NCI-H526 treated with DMSO at 0.1 percent for 48 hours (cell line): ENCODE data around the gene TEX26.

Source experiments
- DNase-seq: peaks from one replicate; lab custom pipeline; 2025; lab: John Stamatoyannopoulos, UW

Gene TEX26

GRCh38 chr13:31011901-31012654, 79.6 kb downstream of the TEX26 start:
- peak; percentile 92 for DNase-seq

DNA sequence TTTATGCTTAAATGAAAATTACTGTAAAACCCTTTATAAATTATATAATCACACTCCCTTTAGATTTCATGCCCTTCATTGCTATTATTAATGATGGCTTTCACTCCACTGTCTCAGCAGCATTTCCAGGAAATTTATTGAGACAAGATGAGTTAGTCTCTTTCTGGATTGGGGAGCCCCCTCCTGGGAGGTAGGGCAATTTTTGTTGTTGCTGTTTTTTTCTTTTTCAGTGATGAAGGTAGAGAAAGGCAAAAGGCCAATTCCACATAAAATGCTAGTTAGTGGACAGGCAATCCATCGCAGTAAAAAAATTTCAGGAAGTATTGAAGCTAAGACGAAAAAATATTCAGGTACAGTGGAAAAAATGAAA, 80.2 kb downstream of the TEX26 start:
- DNase-seq = peak; percentile 88

DNA sequence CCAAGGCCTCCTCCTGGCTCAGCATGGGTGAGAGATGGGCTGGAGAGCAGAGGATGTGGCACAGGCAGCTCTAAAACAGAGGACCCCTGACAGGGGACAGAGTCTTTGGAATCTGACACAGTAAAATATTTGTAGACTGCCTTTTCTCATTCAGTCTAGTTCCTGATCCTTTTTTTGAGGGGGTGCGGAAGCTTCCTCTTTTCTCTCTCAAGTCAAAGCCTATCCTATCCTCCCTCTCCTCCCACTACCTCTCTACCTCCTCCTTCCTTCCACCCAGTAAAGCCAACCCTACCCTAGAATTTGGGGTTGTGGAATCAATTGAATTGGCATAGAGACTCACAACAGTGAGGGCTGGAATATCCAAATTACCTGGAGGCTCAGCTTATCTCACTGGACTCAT, 82.0 kb downstream of the TEX26 start:
- DNase-seq = no peak

DNA sequence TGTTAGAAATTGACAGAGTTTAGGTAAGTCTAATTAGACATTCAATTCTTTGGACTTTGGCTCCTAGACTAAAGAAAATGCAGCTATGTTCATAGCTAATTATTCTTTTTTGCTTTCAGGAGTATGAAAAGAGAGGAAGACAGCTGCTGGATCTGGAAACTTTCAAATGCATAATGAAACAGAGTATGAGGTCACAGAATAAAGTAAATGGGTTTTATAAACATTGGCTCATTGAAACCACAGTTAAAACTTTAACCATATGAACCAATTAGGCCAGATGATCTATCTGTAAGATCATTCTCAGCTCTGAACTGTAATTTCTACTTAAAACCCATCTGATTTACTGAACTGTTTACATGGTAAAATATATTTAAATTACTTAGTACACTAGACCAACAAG, 82.7 kb downstream of the TEX26 start:
- no peak for DNase-seq

- DNase-seq = no peak
Measured at GRCh38 chr13:31016342-31017325, 84.2 kb downstream of the TEX26 start.

- DNase-seq = no peak
Measured at GRCh38 chr13:31018511-31018910, 86.1 kb downstream of the TEX26 start.

- DNase-seq = no peak
Measured at GRCh38 chr13:31020996-31021395, 88.5 kb downstream of the TEX26 start.

DNA sequence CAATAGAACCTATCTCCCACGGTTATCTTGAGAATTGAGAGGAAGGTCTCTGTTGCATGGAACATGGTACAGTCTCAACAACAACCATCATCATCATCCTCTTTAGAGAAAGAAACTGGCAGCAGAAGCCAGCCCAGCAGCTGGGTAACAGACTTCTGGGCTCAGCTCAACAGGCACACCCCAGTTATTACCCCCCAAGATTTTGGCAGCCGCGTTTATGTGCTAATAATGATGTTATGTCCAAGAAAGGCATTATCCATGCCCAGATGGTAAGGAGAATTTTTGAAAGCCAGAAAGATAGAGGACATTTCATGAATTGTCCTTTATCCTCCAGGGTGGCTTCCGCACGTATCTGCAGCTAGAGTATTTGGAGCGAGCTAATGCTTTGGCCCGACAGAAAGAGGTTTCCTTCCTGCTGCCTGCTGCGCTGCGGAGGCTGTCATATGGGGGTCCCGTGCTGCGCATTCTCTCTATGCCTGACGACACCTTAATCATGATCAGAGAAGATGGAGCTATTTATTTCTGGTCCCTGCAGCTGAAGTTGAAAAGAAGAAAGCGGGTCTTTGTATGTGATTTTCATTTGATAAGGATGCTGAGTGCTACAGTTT, 89.9 kb downstream of the TEX26 start:
- no peak for DNase-seq

DNA sequence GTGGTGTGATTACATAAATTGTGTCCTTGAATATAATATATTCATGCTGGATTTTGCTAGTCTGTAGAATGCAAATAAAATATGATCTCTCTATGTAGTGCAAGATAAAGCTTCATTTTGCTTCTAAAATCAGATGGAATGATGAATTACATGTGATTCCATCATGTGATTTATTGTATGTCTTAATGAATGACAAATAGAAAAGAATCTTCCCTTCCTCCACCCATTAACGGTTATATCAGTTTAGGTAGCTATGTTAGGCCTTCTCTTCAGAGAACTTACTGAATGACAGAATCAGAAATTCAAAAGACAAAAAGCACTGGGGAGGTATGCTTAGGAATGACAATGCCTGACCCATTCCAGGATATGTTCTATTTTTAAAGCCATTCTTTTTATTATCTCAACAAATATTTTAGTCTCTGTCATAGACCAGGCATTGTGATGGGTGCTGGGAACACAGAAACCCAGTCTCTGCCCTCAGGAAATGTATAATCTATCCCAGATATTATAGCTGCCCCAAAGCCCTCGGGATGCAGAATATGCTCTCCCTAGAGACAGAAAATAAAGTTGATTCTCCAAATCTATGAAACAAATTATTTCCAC, 90.6 kb downstream of the TEX26 start:
- DNase-seq = no peak
